DOHH2 (cell line): ENCODE measurements around the gene DTX4.

Experiments
- CTCF ChIP-seq: fragments of 200-600 bp; sonication (generic); IDR thresholded peaks from one replicate; pipeline ENCODE4 v1.5.1; 2014; ENCODE audit warnings: antibody characterized with exemption, mild to moderate bottlenecking, low read depth, low read length; ENCODE audit not compliant: poor library complexity, severe bottlenecking
- EZH2phosphoT487 ChIP-seq: fragments of 200-600 bp; sonication (generic); IDR thresholded peaks from 2 replicates; pipeline ENCODE4 v1.6.1; 2017; ENCODE audit warnings: borderline replicate concordance, mild to moderate bottlenecking, antibody characterized with exemption, low read length, moderate library complexity, mixed read lengths

- no peak for TF ChIP-seq CTCF
- TF ChIP-seq EZH2phosphoT487 = no peak
Observed at GRCh38 chr11:59214141-59214893, 42.4 kb downstream of the DTX4 start.
